WTC11 (cell line): Measurements from ENCODE around the gene GID8. TPM values are rescaled to one million over a fixed set of nuclear protein-coding genes. Genes with fewer than 3 reads are reported as not detected.

Experiments used
- ATAC-seq: fragments of 200-7000 bp; cut with Tn5 transposase; 2 replicates; pipeline ENCODE4 v1.10.0; 2021; ENCODE audit warnings: mild to moderate bottlenecking, moderate library complexity
- CTCF ChIA-PET: fragments of 300-600 bp; sonication (Branson Sonifier 250); formaldehyde crosslinking; loops from one replicate; lab custom pipeline; 2021; ENCODE audit warnings: antibody characterized with exemption; lab: Charles Lee
- POLR2A ChIA-PET: fragments of 350-600 bp; sonication (Branson Sonifier 250); formaldehyde crosslinking; loops from one replicate; lab custom pipeline; 2021; ENCODE audit warnings: antibody characterized with exemption; lab: Charles Lee
- DNase-seq: peaks from one replicate; pipeline ENCODE4 v3.0.0; 2021; ENCODE audit warnings: low spot score
- H3K27ac Mint-ChIP-seq: 2 replicates; pipeline ENCODE4 v1.8.0; 2021; ENCODE audit warnings: mixed read lengths
- H3K27me3 Mint-ChIP-seq: 2 replicates; pipeline ENCODE4 v1.8.0; 2021; ENCODE audit warnings: low read depth, mild to moderate bottlenecking, moderate library complexity, mixed read lengths
- H3K36me3 Mint-ChIP-seq: 2 replicates; pipeline ENCODE4 v1.8.0; 2021; ENCODE audit warnings: mixed read lengths
- H3K4me1 Mint-ChIP-seq: 2 replicates; pipeline ENCODE4 v1.8.0; 2022; ENCODE audit warnings: mixed read lengths
- H3K4me3 Mint-ChIP-seq: 2 replicates; pipeline ENCODE4 v1.8.0; 2021; ENCODE audit warnings: mild to moderate bottlenecking, moderate library complexity, mixed read lengths
- H3K9me3 Mint-ChIP-seq: 2 replicates; pipeline ENCODE4 v1.8.0; 2021; ENCODE audit warnings: mixed read lengths
- ARID4B ChIP-seq: sonication (generic); formaldehyde crosslinking; IDR thresholded peaks from 2 replicates; pipeline ENCODE4 v1.8.0; 2023; ENCODE audit warnings: missing genetic modification reagents, mild to moderate bottlenecking, borderline replicate concordance
- ATF6 ChIP-seq: sonication (generic); formaldehyde crosslinking; IDR thresholded peaks from 2 replicates; pipeline ENCODE4 v1.8.1; 2023; ENCODE audit warnings: mild to moderate bottlenecking, missing genetic modification reagents
- CDX4 ChIP-seq: fragments of 250-450 bp; sonication (Bioruptor Pico); IDR thresholded peaks from 2 replicates; pipeline ENCODE4 v1.9.0; 2021; ENCODE audit warnings: moderate library complexity, mild to moderate bottlenecking, inconsistent platforms, borderline replicate concordance
- CREM ChIP-seq: sonication (generic); formaldehyde crosslinking; IDR thresholded peaks from 2 replicates; pipeline ENCODE4 v1.8.1; 2022; ENCODE audit warnings: mild to moderate bottlenecking, missing genetic modification reagents, moderate library complexity
- CTCF ChIP-seq: fragments of 200-600 bp; IDR thresholded peaks from 2 replicates; pipeline ENCODE4 v1.8.0; 2022; ENCODE audit warnings: antibody characterized with exemption
- EMX1 ChIP-seq: fragments of 250-450 bp; sonication (Bioruptor Pico); IDR thresholded peaks from 2 replicates; pipeline ENCODE4 v1.8.0; 2021; ENCODE audit warnings: mild to moderate bottlenecking
- ETV6 ChIP-seq: sonication (generic); formaldehyde crosslinking; IDR thresholded peaks from 2 replicates; pipeline ENCODE4 v1.8.1; 2022; ENCODE audit warnings: mild to moderate bottlenecking, missing genetic modification reagents
- JAZF1 ChIP-seq: fragments of 250-450 bp; sonication (Bioruptor Pico); IDR thresholded peaks from 2 replicates; pipeline ENCODE4 v1.9.0; 2021; ENCODE audit warnings: moderate library complexity, mild to moderate bottlenecking, inconsistent platforms
- KAT7 ChIP-seq: sonication (generic); formaldehyde crosslinking; IDR thresholded peaks from 2 replicates; pipeline ENCODE4 v1.8.1; 2023; ENCODE audit warnings: missing genetic modification reagents, mild to moderate bottlenecking, borderline replicate concordance
- RORB ChIP-seq: fragments of 250-450 bp; sonication (Bioruptor Pico); IDR thresholded peaks from 2 replicates; pipeline ENCODE4 v1.9.0; 2021; ENCODE audit warnings: mild to moderate bottlenecking
- SMAD4 ChIP-seq: sonication (generic); formaldehyde crosslinking; IDR thresholded peaks from 2 replicates; pipeline ENCODE4 v1.8.0; 2022; ENCODE audit warnings: mild to moderate bottlenecking, missing genetic modification reagents
- STAT6 ChIP-seq: sonication (generic); formaldehyde crosslinking; conservative IDR thresholded peaks from 2 replicates; pipeline ENCODE4 v1.8.1; 2023; ENCODE audit warnings: mild to moderate bottlenecking, low read depth, missing genetic modification reagents, moderate library complexity
- ZBTB43 ChIP-seq: sonication (generic); formaldehyde crosslinking; IDR thresholded peaks from 2 replicates; pipeline ENCODE4 v1.8.1; 2023; ENCODE audit warnings: mild to moderate bottlenecking, missing genetic modification reagents
- ZMAT4 ChIP-seq: fragments of 250-450 bp; sonication (Bioruptor Pico); IDR thresholded peaks from 2 replicates; pipeline ENCODE4 v1.9.0; 2021; ENCODE audit warnings: mild to moderate bottlenecking
- ZNF263 ChIP-seq: sonication (generic); formaldehyde crosslinking; IDR thresholded peaks from 2 replicates; pipeline ENCODE4 v1.8.1; 2022; ENCODE audit warnings: low read depth, mild to moderate bottlenecking, moderate library complexity, missing genetic modification reagents
- ZNF423 ChIP-seq: fragments of 250-450 bp; sonication (Bioruptor Pico); IDR thresholded peaks from 2 replicates; pipeline ENCODE4 v2.1.2; 2022; ENCODE audit warnings: mild to moderate bottlenecking, moderate library complexity
- ZNF512 ChIP-seq: sonication (generic); formaldehyde crosslinking; IDR thresholded peaks from 2 replicates; pipeline ENCODE4 v1.8.1; 2022; ENCODE audit warnings: missing genetic modification reagents, borderline replicate concordance
- total RNA-seq: library from RNA; stranded (reverse); gene quantifications from 3 replicates; pipeline ENCODE4 v1.2.3, GENCODE V29; 2021

The GID8 gene
- total RNA-seq, 1 experiment from 2014 or later = 70.2 TPM

- TF ChIP-seq CTCF (no peak), JAZF1 (CRISPR knock-in tag) (no peak)
Measured at GRCh38 chr20:62888406-62888805, 49.5 kb upstream of the GID8 start (continued).

- H3K9me3 Mint-ChIP-seq = no peaks in the 10 kb centered on the region
- no peak for ATAC-seq
- POLR2A ChIA-PET = no interaction called here
- DNase-seq = no peak
- CTCF ChIA-PET = interaction anchor here (2.9 kb wide), 1 partner anchor 12 kb away, joined by 11 read pairs; no protein-coding TSS in a partner anchor
- no peak overlapping the region for H3K27ac Mint-ChIP-seq
- no peaks in the 10 kb centered on the region; the same call in 1 of the 2 replicates for H3K27me3 Mint-ChIP-seq
- peaks cover 31% of the 10 kb centered on the region for H3K4me1 Mint-ChIP-seq
- H3K4me3 Mint-ChIP-seq = no peak overlapping the region
- H3K36me3 Mint-ChIP-seq = peaks cover 73% of the 10 kb centered on the region
- TF ChIP-seq STAT6 (no peak), ZMAT4 (CRISPR knock-in tag) (no peak), CREM (CRISPR knock-in tag) (no peak), EMX1 (CRISPR knock-in tag) (no peak), ZNF263 (CRISPR knock-in tag) (no peak), ATF6 (CRISPR knock-in tag) (no peak), KAT7 (no peak), ZBTB43 (CRISPR knock-in tag) (no peak), CDX4 (CRISPR knock-in tag) (no peak), ETV6 (CRISPR knock-in tag) (no peak), SMAD4 (CRISPR knock-in tag) (no peak), ZNF423 (no peak), RORB (CRISPR knock-in tag) (no peak), ARID4B (CRISPR knock-in tag) (no peak), ZNF512 (CRISPR knock-in tag) (no peak)
Measured at GRCh38 chr20:62888910-62889309, 49.0 kb upstream of the GID8 start.
